ENCODE data around the gene CCDC195.
"Not testable (repeated sequence)": the region's sequence is repeated elsewhere in the genome, so short reads cannot be mapped to it uniquely, and the experiment has no call there.

CCDC195 gene

DNA sequence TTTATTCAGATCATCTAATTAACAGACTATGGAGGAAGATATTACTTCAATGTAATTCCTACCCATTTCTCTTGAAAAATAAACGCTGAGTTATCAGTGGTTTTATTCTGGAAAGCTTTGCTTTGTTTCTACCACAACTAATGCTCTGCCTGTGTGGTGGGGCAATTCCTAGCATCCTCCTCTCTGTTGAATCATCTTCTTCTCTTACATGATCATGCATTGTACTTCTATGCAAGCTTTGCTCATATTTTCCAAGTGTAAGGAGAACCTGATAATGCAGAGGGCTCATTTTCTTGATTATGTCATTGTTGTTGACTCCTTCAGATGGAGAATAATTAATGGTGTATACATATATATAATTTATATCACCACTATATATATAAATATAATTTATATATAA lies 46.7 kb downstream of the CCDC195 start:
- H3K4me3 ChIP-seq (ENCODE audit: low read depth, low read length) = no peak overlapping the region
- TF ChIP-seq CTCF (IDR thresholded peaks at IDR 0.05; ENCODE audit: low read depth, low read length) (no peak), POLR2A (IDR thresholded peaks at IDR 0.05; ENCODE audit: extremely low read depth, insufficient read length) (no peak), MAX (IDR thresholded peaks at IDR 0.05; ENCODE audit: low read depth, low read length) (no peak), MYC (IDR thresholded peaks at IDR 0.05; ENCODE audit: low read depth, low read length) (no peak)
- DNase-seq (ENCODE audit: low read depth) = no peak

DNA sequence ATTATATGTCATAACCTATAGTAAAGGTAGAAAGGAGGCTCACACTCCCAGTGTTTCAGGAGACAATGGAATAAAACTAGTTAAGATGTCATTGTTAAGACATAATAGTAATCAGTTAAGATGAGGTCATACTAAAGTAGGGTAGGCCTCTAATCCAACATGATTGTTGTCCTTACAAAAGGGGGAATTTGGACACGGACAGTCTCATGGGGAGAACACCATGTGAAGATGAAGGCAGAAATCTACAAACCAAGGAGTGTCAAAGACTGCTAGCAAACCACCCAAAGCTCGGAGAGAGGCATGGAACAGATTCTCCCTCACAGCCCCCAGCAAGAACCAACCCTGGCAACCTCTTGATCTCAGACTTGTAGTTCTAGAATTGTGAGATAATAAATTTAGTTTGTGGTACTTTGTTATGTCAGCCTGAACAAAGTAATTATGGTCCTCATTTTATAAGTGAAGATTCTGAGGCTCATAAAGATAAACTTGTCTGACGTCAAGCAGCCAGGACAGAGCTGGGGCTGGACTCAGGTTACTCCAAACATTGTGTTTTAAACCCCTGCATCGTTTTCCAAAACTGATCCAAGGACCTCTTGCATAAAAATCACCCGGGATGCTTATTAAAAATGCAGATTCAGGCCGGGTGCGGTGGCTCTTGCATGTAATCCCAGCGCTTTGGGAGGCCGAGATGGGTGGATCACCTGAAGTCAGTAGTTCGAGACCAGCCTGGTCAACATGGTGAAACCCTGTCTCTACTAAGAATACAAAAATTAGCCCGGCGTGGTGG lies 47.8 kb downstream of the CCDC195 start:
- DNase-seq (ENCODE audit: low read depth) = no peak
- no peak for TF ChIP-seq CTCF (IDR thresholded peaks at IDR 0.05; ENCODE audit: low read depth, low read length)
- no peak for TF ChIP-seq POLR2A (IDR thresholded peaks at IDR 0.05; ENCODE audit: extremely low read depth, insufficient read length)
- no peak for TF ChIP-seq MAX (IDR thresholded peaks at IDR 0.05; ENCODE audit: low read depth, low read length)
- TF ChIP-seq MYC (IDR thresholded peaks at IDR 0.05; ENCODE audit: low read depth, low read length) = no peak
- no peak overlapping the region for H3K4me3 ChIP-seq (ENCODE audit: low read depth, low read length)

GRCh38 chr2:224666951-224667553 lies 49.1 kb downstream of the CCDC195 start:
- DNase-seq (ENCODE audit: low read depth) = no peak
- TF ChIP-seq MAX (IDR thresholded peaks at IDR 0.05; ENCODE audit: low read depth, low read length) (no peak), POLR2A (IDR thresholded peaks at IDR 0.05; ENCODE audit: extremely low read depth, insufficient read length) (no peak), MYC (IDR thresholded peaks at IDR 0.05; ENCODE audit: low read depth, low read length) (no peak), CTCF (IDR thresholded peaks at IDR 0.05; ENCODE audit: low read depth, low read length) (no peak)
- H3K4me3 ChIP-seq (ENCODE audit: low read depth, low read length) = no peak overlapping the region

DNA sequence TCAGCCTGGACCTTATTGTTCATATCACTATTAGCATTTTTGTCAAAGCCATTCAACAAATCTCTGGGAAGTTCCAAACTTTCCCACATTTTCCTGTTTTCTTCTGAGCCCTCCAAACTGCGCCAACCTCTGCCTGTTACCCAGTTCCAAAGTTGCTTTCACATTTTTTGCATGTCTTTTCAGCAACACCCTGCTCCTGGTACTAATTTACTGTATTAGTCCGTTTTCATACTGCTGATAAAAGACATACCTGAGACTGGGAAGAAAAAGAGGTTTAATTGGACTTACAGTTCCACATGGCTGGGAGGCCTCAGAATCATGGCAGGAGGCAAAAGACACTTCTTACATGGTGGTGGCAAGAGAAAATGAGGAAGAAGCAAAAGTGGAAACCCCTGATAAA lies 52.8 kb downstream of the CCDC195 start:
- DNase-seq (ENCODE audit: low read depth); H3K4me3 ChIP-seq (ENCODE audit: low read depth, low read length): not testable (repeated sequence)

DNA sequence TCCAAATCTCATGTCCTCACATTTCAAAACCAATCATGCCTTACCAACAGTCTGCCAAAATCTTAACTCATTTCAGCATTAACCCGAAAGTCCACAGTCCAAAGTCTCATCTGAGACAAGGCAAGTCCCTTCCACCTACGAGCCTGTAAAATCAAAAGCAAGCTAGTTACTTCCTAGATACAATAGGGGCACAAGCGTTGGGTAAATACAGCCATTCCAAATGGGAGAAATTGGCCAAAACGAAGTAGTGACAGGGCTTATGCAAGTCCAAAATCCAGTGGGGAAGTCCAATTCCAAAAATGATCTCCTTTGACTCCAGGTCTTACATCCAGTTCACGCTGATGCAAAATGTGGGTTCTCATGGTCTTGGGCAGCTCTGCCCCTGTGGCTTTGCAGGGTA lies 54.5 kb downstream of the CCDC195 start:
- DNase-seq (ENCODE audit: low read depth); H3K4me3 ChIP-seq (ENCODE audit: low read depth, low read length): not testable (repeated sequence)

- H3K4me3 ChIP-seq (ENCODE audit: low read depth, low read length) = no peak overlapping the region
Observed at GRCh38 chr2:224659714-224660113, 56.5 kb downstream of the CCDC195 start.

More at GRCh38 chr2:224659714-224660113, 56.5 kb downstream of the CCDC195 start:
- no peak for TF ChIP-seq POLR2A (IDR thresholded peaks at IDR 0.05; ENCODE audit: extremely low read depth, insufficient read length)
- no peak for TF ChIP-seq MAX (IDR thresholded peaks at IDR 0.05; ENCODE audit: low read depth, low read length)
- no peak for TF ChIP-seq CTCF (IDR thresholded peaks at IDR 0.05; ENCODE audit: low read depth, low read length)
- no peak for TF ChIP-seq MYC (IDR thresholded peaks at IDR 0.05; ENCODE audit: low read depth, low read length)
- DNase-seq (ENCODE audit: low read depth) = no peak

All from NB4 (cell line).